ENCODE results near the gene TGM2. TPM values are rescaled to one million over a fixed set of nuclear protein-coding genes. Genes with fewer than 3 reads are reported as not detected.
"Not testable (repeated sequence)": the region's sequence is repeated elsewhere in the genome, so short reads cannot be mapped to it uniquely, and the experiment has no call there.

The TGM2 gene
- total RNA-seq, 1 donor from 2014 or later, result 135 TPM

DNA sequence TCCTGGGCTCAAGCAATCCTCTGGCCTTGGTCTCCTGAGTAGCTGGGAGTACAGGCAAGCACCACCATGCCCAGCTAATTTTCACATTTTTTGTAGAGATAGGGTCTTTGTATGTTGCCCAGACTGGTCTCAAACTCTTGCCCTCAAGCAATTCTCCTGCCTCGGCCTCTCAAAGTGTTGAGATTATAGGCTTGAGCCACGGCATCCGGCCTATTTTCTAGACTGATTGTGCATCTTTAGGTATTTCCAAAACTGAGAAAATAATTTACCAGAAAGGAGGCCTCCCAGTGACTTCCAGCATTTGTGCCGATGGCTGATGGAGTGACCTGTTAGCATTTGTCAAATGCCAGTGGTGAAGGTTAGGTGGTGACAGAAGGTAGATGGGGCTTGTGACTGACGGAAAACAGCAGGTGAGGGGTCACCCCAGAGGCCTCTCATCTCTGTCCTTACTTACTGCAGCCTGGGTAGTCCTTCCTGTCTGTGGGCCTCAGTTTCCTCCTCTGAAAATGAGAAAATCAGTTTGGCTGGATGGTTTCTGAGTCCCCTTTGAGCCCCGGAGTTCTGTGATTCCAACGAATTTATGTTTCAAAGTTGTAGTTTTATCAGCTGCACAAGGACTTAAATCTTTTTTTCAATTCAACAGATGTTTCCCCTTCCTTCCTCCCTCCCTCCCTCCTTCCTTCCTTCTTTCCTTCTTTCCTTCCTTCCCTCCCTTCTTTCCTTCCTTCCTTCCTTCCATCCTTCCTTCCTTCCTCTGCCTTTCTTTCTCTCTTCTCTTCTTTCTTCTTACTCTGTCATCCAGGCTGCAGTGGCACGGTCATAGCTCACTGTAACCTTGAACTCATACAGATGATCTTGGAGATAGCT is 53.5 kb downstream of the TGM2 start:
- Histone ChIP-seq H3K4me3 (ENCODE audit: low read depth, low read length) (no peak overlapping the region), H3K36me3 (ENCODE audit: control insufficient read depth, insufficient read depth, low read length) (no peaks in the 10 kb centered on the region), H3K27me3 (ENCODE audit: control insufficient read depth, insufficient read depth, low read length) (no peaks in the 10 kb centered on the region)
- no peak for DNase-seq (ENCODE audit: low read depth)
- TF ChIP-seq, protein P1, sequence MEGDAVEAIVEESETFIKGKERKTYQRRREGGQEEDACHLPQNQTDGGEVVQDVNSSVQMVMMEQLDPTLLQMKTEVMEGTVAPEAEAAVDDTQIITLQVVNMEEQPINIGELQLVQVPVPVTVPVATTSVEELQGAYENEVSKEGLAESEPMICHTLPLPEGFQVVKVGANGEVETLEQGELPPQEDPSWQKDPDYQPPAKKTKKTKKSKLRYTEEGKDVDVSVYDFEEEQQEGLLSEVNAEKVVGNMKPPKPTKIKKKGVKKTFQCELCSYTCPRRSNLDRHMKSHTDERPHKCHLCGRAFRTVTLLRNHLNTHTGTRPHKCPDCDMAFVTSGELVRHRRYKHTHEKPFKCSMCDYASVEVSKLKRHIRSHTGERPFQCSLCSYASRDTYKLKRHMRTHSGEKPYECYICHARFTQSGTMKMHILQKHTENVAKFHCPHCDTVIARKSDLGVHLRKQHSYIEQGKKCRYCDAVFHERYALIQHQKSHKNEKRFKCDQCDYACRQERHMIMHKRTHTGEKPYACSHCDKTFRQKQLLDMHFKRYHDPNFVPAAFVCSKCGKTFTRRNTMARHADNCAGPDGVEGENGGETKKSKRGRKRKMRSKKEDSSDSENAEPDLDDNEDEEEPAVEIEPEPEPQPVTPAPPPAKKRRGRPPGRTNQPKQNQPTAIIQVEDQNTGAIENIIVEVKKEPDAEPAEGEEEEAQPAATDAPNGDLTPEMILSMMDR (IDR thresholded peaks at IDR 0.05; ENCODE audit: insufficient read depth, low read length, poor library complexity, severe bottlenecking), result no peak

DNA sequence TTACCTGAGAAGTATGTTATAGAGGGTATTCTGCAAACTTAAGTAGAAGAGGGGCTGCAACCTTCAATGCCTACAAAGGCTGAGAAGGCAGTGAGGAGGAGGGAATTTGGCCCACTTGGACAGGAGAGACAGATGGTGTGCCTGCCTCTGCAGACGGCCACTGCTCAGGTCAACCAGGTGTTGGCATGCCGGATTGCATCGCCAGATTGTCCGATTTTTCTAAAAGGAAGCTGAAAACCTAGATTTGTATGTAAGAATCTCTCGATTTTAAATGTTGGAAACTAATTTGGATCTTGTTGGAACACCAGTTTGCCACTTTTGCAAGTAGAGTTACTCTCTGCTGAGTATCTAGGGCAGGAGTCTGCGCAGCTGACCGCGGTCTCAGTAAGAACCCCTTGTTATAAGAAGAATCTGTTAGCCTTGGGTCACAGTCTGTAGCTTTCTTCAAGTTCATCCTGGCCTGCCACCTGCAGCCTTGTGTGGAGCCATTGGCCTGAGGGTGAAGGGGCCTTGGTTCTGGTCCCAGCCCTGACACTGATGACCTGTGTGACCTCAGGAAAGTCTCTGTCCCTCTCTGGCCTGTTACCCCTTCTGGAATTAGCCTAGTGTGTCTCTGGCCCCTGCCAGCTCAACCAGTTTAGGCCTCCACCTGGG is 54.4 kb downstream of the TGM2 start:
- H3K36me3 ChIP-seq (ENCODE audit: control insufficient read depth, insufficient read depth, low read length), result no peaks in the 10 kb centered on the region
- DNase-seq (ENCODE audit: low read depth), result no peak
- no peaks in the 10 kb centered on the region for H3K27me3 ChIP-seq (ENCODE audit: control insufficient read depth, insufficient read depth, low read length)
- TF ChIP-seq, protein P1 (IDR thresholded peaks at IDR 0.05; ENCODE audit: insufficient read depth, low read length, poor library complexity, severe bottlenecking), result no peak
- H3K4me3 ChIP-seq (ENCODE audit: low read depth, low read length), result no peak overlapping the region

DNA sequence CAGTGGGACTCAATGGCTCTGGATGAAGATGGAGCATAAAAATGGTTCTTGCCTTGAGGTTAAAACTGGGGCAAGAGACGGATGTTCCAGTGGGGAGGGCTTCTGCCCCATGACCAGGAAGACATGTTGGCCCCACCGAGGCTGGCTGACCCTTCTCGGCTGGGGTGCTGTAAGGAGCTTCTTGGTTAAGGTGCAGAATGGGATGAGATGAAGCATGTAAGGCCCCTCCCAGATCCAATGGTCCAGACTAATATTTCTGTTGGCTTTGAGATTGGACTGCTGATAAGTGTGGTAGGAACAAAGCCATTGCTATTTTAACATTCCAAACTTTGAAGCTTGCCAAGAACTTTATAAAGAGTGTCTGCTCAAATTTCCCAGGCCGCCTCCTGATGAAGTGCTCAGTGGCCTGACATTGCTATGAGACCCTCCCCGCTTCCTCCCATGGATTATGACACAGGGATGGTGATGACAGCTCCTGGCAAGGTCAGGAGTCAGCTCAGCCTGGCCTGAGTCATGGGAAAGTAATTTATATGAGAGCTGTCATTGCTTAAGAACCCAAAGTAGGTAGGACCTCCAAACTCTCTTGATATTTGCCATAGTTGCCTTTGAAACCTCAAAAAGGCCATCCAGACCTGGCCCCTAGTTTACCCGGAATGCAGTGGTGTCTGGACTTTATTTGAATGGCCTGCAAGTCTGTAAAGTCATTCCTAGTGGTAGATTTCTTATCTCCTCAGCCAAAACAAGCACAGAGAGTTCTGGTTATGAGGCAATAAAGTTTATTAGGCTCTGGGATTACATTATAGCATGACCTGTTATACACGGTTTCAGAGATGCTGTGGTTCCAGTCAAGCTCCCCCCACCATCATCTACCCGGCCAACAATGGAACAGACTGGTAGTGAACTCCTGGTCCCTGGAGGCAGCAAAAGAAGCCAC is 55.2 kb downstream of the TGM2 start:
- Histone ChIP-seq H3K36me3 (ENCODE audit: control insufficient read depth, insufficient read depth, low read length) (no peaks in the 10 kb centered on the region), H3K4me3 (ENCODE audit: low read depth, low read length) (no peak overlapping the region), H3K27me3 (ENCODE audit: control insufficient read depth, insufficient read depth, low read length) (no peaks in the 10 kb centered on the region)
- TF ChIP-seq, protein P1 (IDR thresholded peaks at IDR 0.05; ENCODE audit: insufficient read depth, low read length, poor library complexity, severe bottlenecking), result no peak
- DNase-seq (ENCODE audit: low read depth), result peak; percentile 70

GRCh38 chr20:38108986-38109541 is 56.0 kb downstream of the TGM2 start:
- Histone ChIP-seq H3K27me3 (ENCODE audit: control insufficient read depth, insufficient read depth, low read length) (no peaks in the 10 kb centered on the region), H3K36me3 (ENCODE audit: control insufficient read depth, insufficient read depth, low read length) (no peaks in the 10 kb centered on the region), H3K4me3 (ENCODE audit: low read depth, low read length) (no peak overlapping the region)
- TF ChIP-seq, protein P1 (IDR thresholded peaks at IDR 0.05; ENCODE audit: insufficient read depth, low read length, poor library complexity, severe bottlenecking), result no peak
- no peak for DNase-seq (ENCODE audit: low read depth)

GRCh38 chr20:38108438-38108985 is 56.6 kb downstream of the TGM2 start:
- Histone ChIP-seq H3K27me3 (ENCODE audit: control insufficient read depth, insufficient read depth, low read length) (no peaks in the 10 kb centered on the region), H3K36me3 (ENCODE audit: control insufficient read depth, insufficient read depth, low read length) (no peaks in the 10 kb centered on the region), H3K4me3 (ENCODE audit: low read depth, low read length) (no peak overlapping the region)
- no peak for DNase-seq (ENCODE audit: low read depth)
- TF ChIP-seq, protein P1 (IDR thresholded peaks at IDR 0.05; ENCODE audit: insufficient read depth, low read length, poor library complexity, severe bottlenecking), result no peak

GRCh38 chr20:38107916-38108315 is 57.2 kb downstream of the TGM2 start:
- not testable (repeated sequence) for DNase-seq (ENCODE audit: low read depth); H3K4me3 ChIP-seq (ENCODE audit: low read depth, low read length); H3K27me3 ChIP-seq (ENCODE audit: control insufficient read depth, insufficient read depth, low read length); H3K36me3 ChIP-seq (ENCODE audit: control insufficient read depth, insufficient read depth, low read length)

GRCh38 chr20:38107386-38107785 is 57.7 kb downstream of the TGM2 start:
- not testable (repeated sequence) for H3K4me3 ChIP-seq (ENCODE audit: low read depth, low read length); DNase-seq (ENCODE audit: low read depth); H3K36me3 ChIP-seq (ENCODE audit: control insufficient read depth, insufficient read depth, low read length); H3K27me3 ChIP-seq (ENCODE audit: control insufficient read depth, insufficient read depth, low read length)

Data from kidney epithelial cell (primary cell).